Ovary (tissue), 3 donors: ENCODE data around the gene ALDOC.

Experiments used
- CTCF ChIP-seq, 3 donors: fragments of 450-650 bp in 2 of 3; fragments of 200-600 bp in 1 of 3; IDR thresholded peaks; one replicate each; pipeline versions ENCODE4 v1.5.1 to v1.8.0; 2016 to 2022; ENCODE audit warnings: antibody characterized with exemption in 3 of 3, mild to moderate bottlenecking in 1 of 3
- EP300 ChIP-seq: sonication (generic); formaldehyde crosslinking; IDR thresholded peaks from one replicate; pipeline ENCODE4 v1.6.1; 2017; ENCODE audit warnings: antibody characterized with exemption
- donor health status: DM: no; HTN: no; CAD: no.

GRCh38 chr17:28592260-28592659 lies 15.6 kb upstream of the ALDOC start:
- no peak for TF ChIP-seq CTCF (IDR thresholded peaks at IDR 0.05)
- no peak for TF ChIP-seq EP300
